ENCODE data around the gene RPUSD2. TPM values are rescaled to one million over a fixed set of nuclear protein-coding genes. Genes with fewer than 3 reads are reported as not detected.
"Not testable (repeated sequence)": the region's sequence is repeated elsewhere in the genome, so short reads cannot be mapped to it uniquely, and the experiment has no call there.

The RPUSD2 gene
- total and polyA plus RNA-seq, 2 donors, result 5.9 to 11.7 TPM

DNA sequence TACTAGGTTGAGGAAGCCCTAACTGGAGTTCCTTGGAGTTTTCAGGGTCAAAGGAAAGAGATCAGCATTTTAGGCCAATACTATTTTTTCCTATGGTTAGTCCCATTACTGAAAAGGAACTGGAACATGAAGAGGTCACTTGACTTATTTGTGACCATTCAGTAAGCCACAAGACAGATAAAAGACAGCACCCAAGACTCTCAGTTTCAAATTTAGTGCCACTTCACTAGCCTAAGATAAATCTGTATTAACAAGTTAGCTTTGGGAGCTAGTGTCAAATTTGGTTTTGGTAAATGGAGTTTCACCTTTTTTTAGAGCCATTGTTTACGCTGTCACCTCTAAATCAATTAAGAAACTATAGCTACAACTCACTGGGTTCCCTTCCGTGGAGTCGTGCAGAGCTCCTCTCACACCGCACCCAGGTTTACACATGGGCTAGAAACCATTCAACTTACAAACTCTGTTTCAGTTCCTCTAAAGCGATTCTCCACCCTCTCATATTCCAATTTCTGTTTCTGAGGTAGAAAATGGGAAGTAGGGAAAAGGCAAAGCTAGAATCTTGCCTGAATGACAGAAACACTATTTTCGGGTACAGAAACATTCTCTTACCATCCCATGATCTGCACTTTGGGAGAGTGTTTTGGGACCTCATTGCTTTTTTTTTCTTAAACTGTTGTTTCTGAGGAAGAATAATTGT lies 18.6 kb upstream of the RPUSD2 start:
- WGBS, result 93% methylated on average over 6 of the region's 6 CpGs
- H3K4me1 ChIP-seq (ENCODE audit: insufficient read depth), result no peaks in the 10 kb centered on the region

GRCh38 chr15:40554161-40554525 lies 15.0 kb upstream of the RPUSD2 start:
- peaks cover 2% of the 10 kb centered on the region for H3K36me3 ChIP-seq (ENCODE audit: insufficient read depth)
- WGBS, result 83% methylated on average over 4 of the region's 4 CpGs

More for the DNA sequence above, 18.6 kb upstream of the RPUSD2 start:
- no peak for DNase-seq (ENCODE audit: extremely low spot score)
- Histone ChIP-seq H3K4me3 (ENCODE audit: low read depth, low read length) (no peak overlapping the region), H3K27ac (ENCODE audit: low read depth) (no peak overlapping the region), H3K36me3 (ENCODE audit: insufficient read depth) (peaks cover 2% of the 10 kb centered on the region)

GRCh38 chr15:40555876-40556275 lies 13.2 kb upstream of the RPUSD2 start:
- no peak overlapping the region for H3K4me3 ChIP-seq (ENCODE audit: low read depth, low read length)
- 96% methylated on average over 2 of the region's 2 CpGs for WGBS
- DNase-seq (ENCODE audit: extremely low spot score), result no peak
- H3K27ac ChIP-seq (ENCODE audit: low read depth), result no peak overlapping the region
- no peaks in the 10 kb centered on the region for H3K4me1 ChIP-seq (ENCODE audit: insufficient read depth)
- H3K36me3 ChIP-seq (ENCODE audit: insufficient read depth), result peaks cover 2% of the 10 kb centered on the region

More at GRCh38 chr15:40554161-40554525, 15.0 kb upstream of the RPUSD2 start:
- H3K4me1 ChIP-seq (ENCODE audit: insufficient read depth), result no peaks in the 10 kb centered on the region
- DNase-seq (ENCODE audit: extremely low spot score), result no peak
- H3K4me3 ChIP-seq (ENCODE audit: low read depth, low read length), result no peak overlapping the region
- no peak overlapping the region for H3K27ac ChIP-seq (ENCODE audit: low read depth)

GRCh38 chr15:40558952-40559742 lies 10.0 kb upstream of the RPUSD2 start:
- Histone ChIP-seq H3K4me3 (ENCODE audit: low read depth, low read length) (no peak overlapping the region), H3K27ac (ENCODE audit: low read depth) (no peak overlapping the region), H3K36me3 (ENCODE audit: insufficient read depth) (peaks cover 2% of the 10 kb centered on the region), H3K4me1 (ENCODE audit: insufficient read depth) (no peaks in the 10 kb centered on the region)
- WGBS, result 88% methylated on average over 6 of the region's 6 CpGs
- DNase-seq (ENCODE audit: extremely low spot score), result no peak

DNA sequence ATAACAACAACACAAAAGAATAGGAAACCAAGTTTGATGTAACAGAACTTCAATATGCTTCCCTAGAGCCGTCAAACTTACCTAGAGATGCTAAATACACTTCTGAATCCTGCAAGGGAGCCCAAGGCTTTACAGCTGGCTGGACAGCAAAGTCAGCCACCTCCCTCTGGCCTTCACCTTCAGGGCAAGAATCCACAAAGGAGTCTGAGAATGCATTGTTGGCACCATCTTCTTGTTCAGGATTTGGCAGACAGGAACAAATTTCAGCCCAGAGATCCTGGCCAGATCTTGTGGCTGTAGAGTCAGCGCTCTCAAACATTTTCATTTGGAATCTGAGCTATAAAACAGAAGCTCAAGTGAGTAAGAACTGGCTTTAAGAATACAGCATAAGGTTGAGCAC lies 6.4 kb upstream of the RPUSD2 start:
- no peak overlapping the region for H3K27ac ChIP-seq (ENCODE audit: low read depth)
- WGBS, result 78% methylated on average over 2 of the region's 2 CpGs
- DNase-seq (ENCODE audit: extremely low spot score), result no peak
- H3K4me1 ChIP-seq (ENCODE audit: insufficient read depth), result no peaks in the 10 kb centered on the region
- no peaks in the 10 kb centered on the region for H3K36me3 ChIP-seq (ENCODE audit: insufficient read depth)
- no peak overlapping the region for H3K4me3 ChIP-seq (ENCODE audit: low read depth, low read length)

- no peaks in the 10 kb centered on the region for H3K4me1 ChIP-seq (ENCODE audit: insufficient read depth)
- no peak overlapping the region for H3K27ac ChIP-seq (ENCODE audit: low read depth)
- H3K36me3 ChIP-seq (ENCODE audit: insufficient read depth), result no peaks in the 10 kb centered on the region
- H3K4me3 ChIP-seq (ENCODE audit: low read depth, low read length), result no peak overlapping the region
- no peak for DNase-seq (ENCODE audit: extremely low spot score)
Observed at GRCh38 chr15:40563426-40563825, 5.7 kb upstream of the RPUSD2 start.

- H3K27ac ChIP-seq (ENCODE audit: low read depth), result peak within 1 kb of the TSS; percentile 87
- no peaks in the 10 kb centered on the region for H3K4me1 ChIP-seq (ENCODE audit: insufficient read depth)
- peak; percentile 97 for DNase-seq (ENCODE audit: extremely low spot score)
- no peaks in the 10 kb centered on the region for H3K36me3 ChIP-seq (ENCODE audit: insufficient read depth)
- WGBS, result under 1% methylated on average over 40 of the region's 40 CpGs
- H3K4me3 ChIP-seq (ENCODE audit: low read depth, low read length), result peak within 1 kb of the TSS; percentile 64
Observed at GRCh38 chr15:40564591-40565332, 4.3 kb upstream of the RPUSD2 start, which contains the start of gene CCDC32. CCDC32 (minus strand) TSS chr15:40565042; CDS start chr15:40563015, 2,027 bp downstream.

DNA sequence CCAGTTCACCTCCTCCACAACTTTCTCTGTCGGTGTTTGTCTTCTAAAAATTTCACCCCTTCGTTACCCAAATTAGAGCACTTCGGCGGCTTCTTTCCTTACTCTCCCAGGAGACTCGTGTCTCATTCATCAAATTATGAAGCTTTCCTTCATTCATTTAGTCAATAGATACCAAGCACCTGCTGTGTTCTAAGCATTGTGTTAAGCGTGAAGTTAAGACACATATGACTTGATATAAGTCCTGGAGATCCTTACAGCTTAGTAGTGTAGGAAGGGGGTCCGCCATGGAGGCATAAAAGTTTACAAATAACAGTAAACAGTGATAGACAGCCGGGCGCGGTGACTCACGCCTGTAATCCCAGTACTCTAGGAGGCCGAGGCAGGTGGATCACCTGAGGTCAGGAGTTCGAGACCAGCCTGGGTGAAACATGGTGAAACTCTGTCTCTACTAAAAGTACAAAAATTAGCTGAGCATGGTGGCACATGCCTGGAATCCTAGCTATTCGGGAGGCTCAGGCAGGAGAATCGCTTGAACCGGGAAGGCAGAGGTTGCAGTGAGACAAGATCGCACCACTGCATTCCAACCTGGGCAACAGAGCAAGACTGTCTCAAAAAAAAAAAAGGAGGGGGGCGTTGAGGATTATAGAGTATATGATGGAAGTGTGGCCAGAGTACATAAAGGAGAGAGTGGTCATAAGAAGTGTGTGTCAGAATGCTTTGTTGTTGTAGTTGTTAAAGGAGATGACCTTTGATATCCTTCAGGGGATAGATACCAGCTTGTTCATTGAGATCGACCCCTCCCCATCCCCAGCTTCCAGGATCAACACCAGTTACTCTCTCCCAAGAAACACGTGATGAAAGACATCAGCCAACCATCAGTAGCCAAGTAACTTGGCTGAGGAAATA lies 3.5 kb upstream of the RPUSD2 start:
- DNase-seq (ENCODE audit: extremely low spot score), result no peak
- no peaks in the 10 kb centered on the region for H3K36me3 ChIP-seq (ENCODE audit: insufficient read depth)
- no peaks in the 10 kb centered on the region for H3K4me1 ChIP-seq (ENCODE audit: insufficient read depth)
- peak overlapping the region; percentile 64 for H3K4me3 ChIP-seq (ENCODE audit: low read depth, low read length)
- 50% methylated on average over 20 of the region's 20 CpGs for WGBS
- no peak overlapping the region for H3K27ac ChIP-seq (ENCODE audit: low read depth)

DNA sequence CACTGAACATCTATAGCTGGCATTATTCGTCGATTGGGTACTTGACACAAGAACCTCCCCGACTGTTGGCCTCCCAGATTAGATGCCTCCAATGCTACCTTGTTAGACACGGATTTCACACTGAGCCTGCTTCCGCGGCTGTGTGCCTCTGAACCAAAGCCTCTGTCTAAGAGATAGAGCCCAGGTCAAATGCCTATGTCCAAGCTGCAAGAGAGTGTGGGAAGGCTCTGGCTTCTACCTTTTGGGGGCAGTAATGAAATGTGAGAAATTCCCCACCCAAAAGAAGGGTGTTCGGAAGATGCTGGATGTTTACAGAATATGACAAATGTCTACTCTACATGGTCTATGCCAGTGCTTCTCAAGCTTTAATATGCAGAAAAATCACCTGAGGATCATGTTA lies 2.0 kb upstream of the RPUSD2 start:
- H3K4me3 ChIP-seq (ENCODE audit: low read depth, low read length), result no peak overlapping the region
- H3K4me1 ChIP-seq (ENCODE audit: insufficient read depth), result no peaks in the 10 kb centered on the region
- 54% methylated on average over 7 of the region's 7 CpGs for WGBS
- no peak overlapping the region for H3K27ac ChIP-seq (ENCODE audit: low read depth)
- no peak for DNase-seq (ENCODE audit: extremely low spot score)
- H3K36me3 ChIP-seq (ENCODE audit: insufficient read depth), result no peaks in the 10 kb centered on the region

GRCh38 chr15:40575113-40575512 lies 6.0 kb downstream of the RPUSD2 start:
- no peak overlapping the region for H3K27ac ChIP-seq (ENCODE audit: low read depth)
- H3K4me1 ChIP-seq (ENCODE audit: insufficient read depth), result no peaks in the 10 kb centered on the region
- H3K36me3 ChIP-seq (ENCODE audit: insufficient read depth), result peaks cover 2% of the 10 kb centered on the region
- no peak for DNase-seq (ENCODE audit: extremely low spot score)
- no peak overlapping the region for H3K4me3 ChIP-seq (ENCODE audit: low read depth, low read length)

GRCh38 chr15:40576914-40577313 lies 7.8 kb downstream of the RPUSD2 start:
- 95% methylated on average over 5 of the region's 5 CpGs for WGBS
- not testable (repeated sequence) for H3K4me3 ChIP-seq (ENCODE audit: low read depth, low read length); H3K36me3 ChIP-seq (ENCODE audit: insufficient read depth); H3K4me1 ChIP-seq (ENCODE audit: insufficient read depth); DNase-seq (ENCODE audit: extremely low spot score); H3K27ac ChIP-seq (ENCODE audit: low read depth)

- H3K4me3 ChIP-seq (ENCODE audit: low read depth, low read length), result no peak overlapping the region
- H3K4me1 ChIP-seq (ENCODE audit: insufficient read depth), result no peaks in the 10 kb centered on the region
- H3K36me3 ChIP-seq (ENCODE audit: insufficient read depth), result peaks cover 2% of the 10 kb centered on the region
- no peak overlapping the region for H3K27ac ChIP-seq (ENCODE audit: low read depth)
- 69% methylated on average over 4 of the region's 4 CpGs for WGBS
- DNase-seq (ENCODE audit: extremely low spot score), result no peak
Observed at GRCh38 chr15:40578892-40579291, 9.8 kb downstream of the RPUSD2 start.

GRCh38 chr15:40581796-40582195 lies 12.7 kb downstream of the RPUSD2 start:
- H3K36me3 ChIP-seq (ENCODE audit: insufficient read depth); H3K4me1 ChIP-seq (ENCODE audit: insufficient read depth); DNase-seq (ENCODE audit: extremely low spot score); H3K27ac ChIP-seq (ENCODE audit: low read depth); H3K4me3 ChIP-seq (ENCODE audit: low read depth, low read length): not testable (repeated sequence)
- WGBS, result 74% methylated on average over 2 of the region's 2 CpGs
